IPS-NIHi7 (cell line): Measurements from ENCODE around the gene CFAP53.
"Not testable (repeated sequence)": the region's sequence is repeated elsewhere in the genome, so short reads cannot be mapped to it uniquely, and the experiment has no call there.

ENCODE experiments used
- DNase-seq: peaks from one replicate; pipeline ENCODE4 v3.0.0; 2012; ENCODE audit warnings: mixed read lengths; ENCODE audit errors: extremely low spot score

The CFAP53 gene, protein sequence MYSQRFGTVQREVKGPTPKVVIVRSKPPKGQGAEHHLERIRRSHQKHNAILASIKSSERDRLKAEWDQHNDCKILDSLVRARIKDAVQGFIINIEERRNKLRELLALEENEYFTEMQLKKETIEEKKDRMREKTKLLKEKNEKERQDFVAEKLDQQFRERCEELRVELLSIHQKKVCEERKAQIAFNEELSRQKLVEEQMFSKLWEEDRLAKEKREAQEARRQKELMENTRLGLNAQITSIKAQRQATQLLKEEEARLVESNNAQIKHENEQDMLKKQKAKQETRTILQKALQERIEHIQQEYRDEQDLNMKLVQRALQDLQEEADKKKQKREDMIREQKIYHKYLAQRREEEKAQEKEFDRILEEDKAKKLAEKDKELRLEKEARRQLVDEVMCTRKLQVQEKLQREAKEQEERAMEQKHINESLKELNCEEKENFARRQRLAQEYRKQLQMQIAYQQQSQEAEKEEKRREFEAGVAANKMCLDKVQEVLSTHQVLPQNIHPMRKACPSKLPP

DNA sequence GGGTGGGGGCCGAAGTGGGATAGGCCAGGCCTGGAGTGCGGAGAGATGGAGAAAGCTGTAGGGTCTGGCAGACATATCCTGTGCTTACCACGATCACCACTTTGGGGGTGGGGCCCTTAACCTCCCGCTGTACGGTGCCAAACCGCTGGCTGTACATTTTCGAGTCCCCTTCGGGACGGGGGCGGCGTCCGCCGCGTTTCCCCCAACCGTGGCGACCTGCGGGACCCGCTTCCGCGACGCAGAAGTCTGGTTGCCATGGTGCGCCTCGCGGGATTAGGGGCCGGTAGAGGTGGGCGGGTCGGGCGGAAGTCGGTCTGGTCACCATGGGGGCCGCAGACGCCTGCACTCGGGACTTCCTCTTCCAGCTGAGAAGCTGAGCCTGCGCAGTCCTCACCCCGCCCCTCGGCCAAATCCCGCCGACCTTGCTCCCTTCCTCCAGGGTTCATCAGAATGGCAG is at the start of gene CFAP53:
CFAP53 (minus strand) TSS at position 248 of the 457 bp plus-strand sequence; CDS start at position 157, 91 bp downstream.
- DNase-seq, result peak; percentile 96

DNA sequence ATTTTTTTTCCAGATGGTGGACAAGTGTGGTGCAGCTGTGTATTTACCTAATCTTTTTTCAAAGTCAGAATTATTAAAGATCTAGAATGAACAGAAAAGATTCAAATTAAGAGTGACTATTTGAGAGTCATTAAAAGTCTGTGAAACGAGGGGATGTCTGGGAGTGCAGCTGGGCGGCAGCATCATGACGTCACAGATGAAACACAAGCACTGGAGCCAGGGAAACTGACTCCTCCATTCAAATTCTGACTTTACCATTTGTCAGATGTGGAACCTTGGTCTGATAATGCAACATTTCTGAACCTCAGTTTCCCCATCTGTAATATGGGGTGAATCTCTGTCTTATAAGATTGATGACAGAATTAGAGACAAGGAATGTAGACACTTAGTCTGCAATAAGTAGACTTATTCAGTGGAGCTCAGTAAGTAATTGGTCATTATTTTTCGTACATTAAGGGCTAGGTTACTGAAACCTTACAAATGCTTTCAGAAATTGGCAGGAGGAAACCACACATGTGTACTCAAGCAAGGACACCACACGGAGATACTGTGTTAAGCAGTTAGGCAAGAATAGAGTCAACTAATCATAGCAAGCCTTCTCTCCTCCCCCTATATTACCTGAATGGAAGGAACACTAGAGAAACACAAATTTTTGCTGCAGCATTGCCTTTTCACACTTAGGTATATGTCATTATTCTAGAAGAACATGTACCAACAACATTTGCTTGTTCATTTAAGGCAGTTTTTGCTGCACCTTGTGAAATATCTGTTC is 49.0 kb upstream of the CFAP53 start:
- DNase-seq, result no peak

- DNase-seq, result no peak
Measured at GRCh38 chr18:50313873-50314460, 47.7 kb upstream of the CFAP53 start.

GRCh38 chr18:50313031-50313607 is 46.8 kb upstream of the CFAP53 start:
- DNase-seq, result no peak

- DNase-seq, result no peak
Measured at GRCh38 chr18:50312296-50313030, 46.2 kb upstream of the CFAP53 start.

DNA sequence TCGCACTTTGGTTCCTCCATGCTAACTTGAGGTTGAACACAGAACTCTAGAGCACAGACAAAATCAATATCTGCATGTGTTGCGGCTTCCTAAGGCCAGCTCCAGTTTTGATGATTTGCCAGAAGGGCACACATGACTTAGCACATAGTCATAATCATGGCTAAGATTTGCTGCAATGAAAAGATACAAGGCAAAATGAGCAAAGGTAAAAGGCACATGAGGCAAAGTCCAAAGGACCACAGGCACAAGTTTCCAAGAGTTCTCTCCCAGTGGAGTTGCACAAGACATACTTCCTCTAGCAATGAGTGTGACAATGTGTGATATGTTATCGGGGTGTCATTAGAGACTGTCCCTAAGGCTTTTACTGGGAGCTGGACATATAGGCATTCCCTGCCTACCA is 45.4 kb upstream of the CFAP53 start:
- no peak for DNase-seq

DNA sequence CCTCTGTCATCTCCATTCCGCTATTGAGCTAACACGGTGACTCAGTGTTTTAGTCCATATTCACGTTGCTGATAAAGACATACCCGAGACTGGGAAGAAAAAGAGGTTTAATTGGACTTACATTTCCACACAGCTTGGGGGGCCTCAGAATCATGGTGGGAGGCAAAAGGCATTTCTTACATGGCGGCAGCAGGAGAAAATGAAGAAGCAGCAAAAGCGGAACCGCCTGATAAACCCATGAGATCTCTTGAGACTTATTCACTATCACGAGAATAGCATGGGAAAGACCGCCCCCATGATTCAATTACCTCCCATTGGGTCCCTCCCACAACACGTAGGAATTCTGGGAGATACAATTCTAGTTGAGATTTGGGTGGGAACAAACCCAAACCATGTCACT is 43.8 kb upstream of the CFAP53 start:
- no peak for DNase-seq

DNA sequence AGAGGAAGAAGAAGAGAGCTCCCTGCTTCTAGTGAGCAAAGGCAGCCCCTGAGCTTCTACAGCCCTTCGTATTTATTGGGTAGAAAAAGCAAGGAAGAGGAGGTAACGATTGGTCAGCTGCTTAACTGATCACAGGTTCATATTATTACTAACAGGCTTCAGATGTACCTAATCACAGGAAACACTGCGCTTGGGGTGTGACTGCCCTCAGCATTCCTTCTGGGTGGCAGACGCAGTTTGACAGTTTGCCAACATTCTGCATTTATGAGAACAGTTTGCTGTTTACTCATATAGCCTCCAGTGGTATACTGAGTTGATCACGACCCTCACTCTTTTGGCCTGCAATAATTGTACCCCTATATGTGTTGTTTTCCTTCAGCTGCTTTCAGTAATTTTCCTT is 42.6 kb upstream of the CFAP53 start:
- DNase-seq, result not testable (repeated sequence)

DNA sequence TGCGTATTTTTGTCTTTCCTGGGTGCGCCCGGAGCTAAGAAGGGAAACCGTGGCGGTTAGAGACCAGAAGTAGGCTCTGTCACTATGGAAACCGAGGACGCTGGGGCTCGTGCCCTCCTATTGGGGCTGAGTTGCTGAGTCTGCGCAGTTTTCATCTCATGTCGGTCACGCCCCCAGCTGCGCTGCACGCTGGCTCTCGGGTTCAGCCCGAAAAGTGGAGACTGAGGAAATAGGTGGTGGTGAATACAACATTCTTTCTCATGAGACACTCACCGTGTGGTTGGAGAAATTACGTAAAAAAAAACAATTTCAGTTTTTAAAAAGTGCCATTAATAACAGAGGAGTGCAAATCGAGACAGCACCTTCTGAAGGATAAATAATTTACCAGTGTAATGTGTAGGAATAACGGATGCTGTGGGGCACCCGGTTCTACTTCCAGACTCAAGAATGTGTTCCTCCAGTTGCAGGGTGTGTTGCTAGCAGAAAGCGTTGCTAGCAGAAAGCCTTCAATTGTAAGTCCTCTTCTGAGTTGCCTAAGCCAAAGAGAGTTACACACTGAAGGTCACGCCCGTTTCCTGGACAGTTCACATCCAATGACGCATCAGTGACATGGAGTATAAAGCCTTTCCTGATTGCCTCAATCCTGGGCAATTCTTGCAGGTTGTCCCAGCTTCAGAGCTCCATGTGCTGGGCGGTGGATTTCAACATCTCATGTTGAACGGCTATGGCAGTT is 41.6 kb upstream of the CFAP53 start:
- DNase-seq, result peak; percentile 97

DNA sequence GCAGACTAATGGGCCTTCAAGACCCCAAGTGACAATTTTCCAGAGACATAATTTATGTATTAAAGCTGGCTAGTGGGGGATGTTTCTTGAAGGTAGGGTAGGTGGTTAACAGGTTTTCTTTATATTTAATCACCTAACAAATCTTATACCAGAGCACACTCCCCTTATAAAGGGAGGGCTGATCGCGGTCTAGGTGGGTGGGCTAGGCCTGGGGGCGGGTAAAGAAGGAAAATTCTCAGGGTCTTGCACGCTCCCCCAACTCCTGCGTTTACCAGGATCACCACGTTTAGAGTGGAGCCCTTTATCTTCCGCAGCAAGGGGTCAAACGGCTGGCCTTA is 41.1 kb upstream of the CFAP53 start:
- DNase-seq, result no peak

- DNase-seq, result no peak
Measured at GRCh38 chr18:50306944-50307343, 40.6 kb upstream of the CFAP53 start.

- no peak for DNase-seq
Measured at GRCh38 chr18:50301074-50301473, 34.8 kb upstream of the CFAP53 start.

- DNase-seq, result no peak
Measured at GRCh38 chr18:50299626-50300388, 33.5 kb upstream of the CFAP53 start.

DNA sequence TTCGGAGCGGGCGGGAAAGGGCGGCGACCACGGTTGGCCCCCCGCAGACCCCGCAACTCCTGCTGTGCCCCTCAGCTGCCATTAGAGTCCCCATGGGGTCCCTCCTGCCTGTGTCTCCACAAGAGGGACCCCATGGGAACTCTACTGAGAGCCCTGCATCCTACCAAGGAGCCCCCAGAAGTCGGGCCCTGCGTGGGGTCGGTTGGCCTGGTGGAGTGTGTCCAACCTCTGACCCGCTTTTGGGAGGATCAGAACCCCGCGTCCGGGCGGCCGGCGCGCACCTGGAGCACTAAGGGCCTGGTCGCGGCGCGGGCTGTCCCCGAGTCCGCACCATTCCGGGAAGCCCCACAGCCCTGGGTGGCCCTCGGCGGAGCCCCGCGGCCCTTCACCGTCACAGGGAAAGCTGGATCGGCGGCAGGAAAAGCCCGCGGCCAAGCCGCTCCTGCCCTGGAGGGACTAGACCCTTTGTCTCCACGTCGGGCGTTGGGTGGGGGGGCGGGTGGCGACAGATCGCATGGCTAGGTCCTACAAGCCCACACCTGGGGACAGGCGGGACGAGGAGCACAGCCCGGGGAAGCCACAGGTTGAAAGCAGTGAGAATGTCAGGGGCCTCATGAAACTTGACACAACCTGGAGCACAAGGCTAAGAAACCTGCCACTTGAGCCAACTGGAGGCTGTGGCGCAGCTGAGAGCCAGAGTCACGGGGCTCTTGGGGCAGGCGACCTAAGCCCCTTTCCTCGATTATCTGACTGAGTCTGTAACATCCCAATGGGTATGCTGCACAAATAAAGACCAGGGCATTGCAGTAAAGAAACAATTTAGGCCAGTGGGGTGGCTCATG is 32.4 kb upstream of the CFAP53 start:
- no peak for DNase-seq

DNA sequence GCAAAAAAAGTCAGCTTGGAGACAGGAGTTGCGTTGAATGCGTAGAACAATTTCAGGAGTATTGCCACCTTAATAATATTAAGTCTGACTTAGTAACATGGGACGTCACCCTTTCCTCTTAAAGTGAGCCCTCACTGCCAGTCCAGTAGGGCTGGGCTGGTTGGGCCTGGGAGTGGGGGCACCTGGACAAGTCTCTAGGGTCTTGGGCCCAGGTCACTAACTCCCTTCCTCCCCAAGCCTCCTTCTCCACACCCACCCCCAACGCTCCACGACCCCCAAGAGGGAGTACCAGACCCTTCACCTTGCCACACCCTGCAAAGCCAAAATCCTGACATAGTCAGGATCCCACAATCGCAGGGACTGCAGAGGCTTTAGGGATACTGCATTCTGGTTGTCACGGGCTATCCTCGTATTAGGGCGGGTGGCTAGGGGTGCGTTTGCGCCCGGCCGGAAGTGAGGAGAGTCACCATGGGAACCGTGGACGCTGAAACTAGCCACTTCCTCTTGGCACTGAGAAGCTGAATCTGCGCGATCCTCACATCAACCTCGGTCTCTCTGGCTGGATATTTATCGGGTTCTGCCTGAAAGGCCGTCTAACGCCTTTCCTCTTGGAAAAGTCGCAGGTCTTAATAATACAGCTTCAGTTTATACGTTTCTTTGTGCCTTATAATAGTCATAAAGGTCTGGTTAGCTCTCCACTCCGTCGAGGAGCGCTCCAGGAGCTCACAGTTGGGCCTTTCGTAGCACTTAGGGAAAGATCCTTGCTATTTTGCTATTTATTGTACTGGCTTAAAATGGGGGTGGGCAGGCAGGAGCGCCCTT is 31.5 kb upstream of the CFAP53 start:
- DNase-seq, result peak; percentile 79

- DNase-seq, result no peak
Measured at GRCh38 chr18:50293039-50293438, 26.7 kb upstream of the CFAP53 start.

GRCh38 chr18:50289108-50289443 is 22.8 kb upstream of the CFAP53 start:
- DNase-seq, result no peak
